Liver (tissue), 3 donors: ENCODE data around the gene MARVELD3.

Source experiments
- ATF3 ChIP-seq: IDR thresholded peaks from 2 replicates; pipeline ENCODE4 v1.6.1; 2016; ENCODE audit warnings: antibody characterized with exemption
- CTCF ChIP-seq: fragments of 150-350 bp; IDR thresholded peaks from 2 replicates; pipeline ENCODE4 v1.5.1; 2017; ENCODE audit warnings: improper control_type of control experiment, low read depth, low read length; ENCODE audit not compliant: missing input control
- EGR1 ChIP-seq, 2 donors: IDR thresholded peaks; 2 replicates each; pipeline ENCODE4 v1.6.1; 2016 to 2018; ENCODE audit warnings: antibody characterized with exemption in 2 of 2, low read depth in 2 of 2
- FOXA1 ChIP-seq: IDR thresholded peaks from 2 replicates; pipeline ENCODE4 v1.6.1; 2016; ENCODE audit warnings: antibody characterized with exemption
- GABPA ChIP-seq, 2 donors: IDR thresholded peaks in 1 of 2; conservative IDR thresholded peaks in 1 of 2; 2 replicates each; pipeline ENCODE4 v1.6.1; 2016; ENCODE audit warnings: antibody characterized with exemption in 2 of 2, mild to moderate bottlenecking in 1 of 2, moderate library complexity in 1 of 2
- HNF4G ChIP-seq: IDR thresholded peaks from 2 replicates; pipeline ENCODE4 v1.6.1; 2016; ENCODE audit warnings: antibody characterized with exemption
- JUND ChIP-seq, 2 donors: IDR thresholded peaks; 2 replicates each; pipeline ENCODE4 v1.6.1; 2016; ENCODE audit warnings: antibody characterized with exemption in 2 of 2
- RAD21 ChIP-seq, 2 donors: IDR thresholded peaks; 2 replicates each; pipeline ENCODE4 v1.6.1; 2016; ENCODE audit warnings: antibody characterized with exemption in 2 of 2, mild to moderate bottlenecking in 2 of 2
- SP1 ChIP-seq: IDR thresholded peaks from 2 replicates; pipeline ENCODE4 v1.6.1; 2018; ENCODE audit warnings: antibody characterized with exemption, mild to moderate bottlenecking
- TAF1 ChIP-seq: conservative IDR thresholded peaks from 2 replicates; pipeline ENCODE4 v1.6.1; 2016; ENCODE audit warnings: antibody characterized with exemption, mild to moderate bottlenecking
- YY1 ChIP-seq: IDR thresholded peaks from 2 replicates; pipeline ENCODE4 v1.6.1; 2016; ENCODE audit warnings: antibody characterized with exemption, mild to moderate bottlenecking
- TF ChIP-seq, protein P1 (sequence below): IDR thresholded peaks from 2 replicates; pipeline ENCODE4 v1.6.1; 2016; ENCODE audit warnings: antibody characterized with exemption
- TF ChIP-seq, protein P2 (sequence below): IDR thresholded peaks from 2 replicates; pipeline ENCODE4 v1.6.1; 2016; ENCODE audit warnings: antibody characterized with exemption, mild to moderate bottlenecking
- donor health status: healthy.
- donor health status: healthy.

DNA sequence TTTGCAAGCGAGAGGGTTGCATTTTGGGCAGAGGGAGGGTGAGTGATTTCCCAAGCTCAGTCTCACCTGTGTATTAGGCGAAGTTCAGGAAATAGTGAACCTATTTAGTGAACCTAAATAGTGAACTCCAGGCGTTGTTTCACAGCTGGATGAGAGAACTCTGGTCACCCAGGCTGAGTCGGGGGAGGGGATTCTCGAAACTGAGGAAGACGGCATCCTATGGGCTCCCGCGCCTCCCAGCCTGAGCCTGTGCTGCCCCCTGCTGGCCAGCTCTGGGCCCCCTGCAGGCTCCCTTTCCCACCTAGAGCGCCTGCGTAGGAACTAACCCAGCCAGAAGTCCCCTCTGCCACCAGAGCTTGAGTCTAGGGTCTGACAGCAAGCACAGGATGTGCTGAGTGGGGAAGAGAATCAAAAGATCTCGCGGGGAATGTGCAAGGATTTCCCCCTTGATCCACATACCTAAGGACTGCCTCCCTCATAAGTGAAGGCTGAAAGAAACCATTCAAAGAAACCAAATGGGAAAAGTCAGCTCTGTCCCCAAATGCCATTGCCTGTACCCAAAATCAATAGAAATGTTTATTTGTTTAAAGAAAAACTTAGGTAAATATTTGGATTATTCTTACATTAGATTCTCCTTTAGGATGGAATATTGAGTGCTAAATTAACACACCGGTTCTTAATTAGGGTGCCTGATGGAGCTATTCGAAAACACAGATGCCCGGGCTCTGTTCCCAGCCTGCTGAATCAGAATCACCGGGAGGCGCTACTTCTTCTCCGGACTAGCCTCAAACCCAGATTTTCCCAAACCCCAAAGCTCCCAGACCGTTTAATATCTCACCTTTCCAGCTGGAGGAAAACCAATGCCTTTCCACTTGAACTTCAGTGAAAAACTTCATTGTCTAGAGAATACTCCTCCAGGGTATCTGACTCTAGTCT is 14.8 kb upstream of the MARVELD3 start:
- TF ChIP-seq CTCF (peak; percentile 90), GABPA (IDR thresholded peaks at IDR 0.05 in 1 of 2, conservative IDR thresholded peaks at IDR 0.05 in 1 of 2) (no peak), JUND (IDR thresholded peaks at IDR 0.05) (no peak), RAD21 (IDR thresholded peaks at IDR 0.05) (peak; percentile 96 to 98), ATF3 (no peak), FOXA1 (peak; percentile 12), YY1 (no peak), EGR1 (IDR thresholded peaks at IDR 0.05; ENCODE audit: low read depth in 2 of 2) (no peak), HNF4G (no peak), TAF1 (no peak), SP1 (peak; percentile 36)
- TF ChIP-seq, protein P1, sequence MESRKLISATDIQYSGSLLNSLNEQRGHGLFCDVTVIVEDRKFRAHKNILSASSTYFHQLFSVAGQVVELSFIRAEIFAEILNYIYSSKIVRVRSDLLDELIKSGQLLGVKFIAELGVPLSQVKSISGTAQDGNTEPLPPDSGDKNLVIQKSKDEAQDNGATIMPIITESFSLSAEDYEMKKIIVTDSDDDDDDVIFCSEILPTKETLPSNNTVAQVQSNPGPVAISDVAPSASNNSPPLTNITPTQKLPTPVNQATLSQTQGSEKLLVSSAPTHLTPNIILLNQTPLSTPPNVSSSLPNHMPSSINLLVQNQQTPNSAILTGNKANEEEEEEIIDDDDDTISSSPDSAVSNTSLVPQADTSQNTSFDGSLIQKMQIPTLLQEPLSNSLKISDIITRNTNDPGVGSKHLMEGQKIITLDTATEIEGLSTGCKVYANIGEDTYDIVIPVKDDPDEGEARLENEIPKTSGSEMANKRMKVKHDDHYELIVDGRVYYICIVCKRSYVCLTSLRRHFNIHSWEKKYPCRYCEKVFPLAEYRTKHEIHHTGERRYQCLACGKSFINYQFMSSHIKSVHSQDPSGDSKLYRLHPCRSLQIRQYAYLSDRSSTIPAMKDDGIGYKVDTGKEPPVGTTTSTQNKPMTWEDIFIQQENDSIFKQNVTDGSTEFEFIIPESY: no peak
- TF ChIP-seq, protein P2, sequence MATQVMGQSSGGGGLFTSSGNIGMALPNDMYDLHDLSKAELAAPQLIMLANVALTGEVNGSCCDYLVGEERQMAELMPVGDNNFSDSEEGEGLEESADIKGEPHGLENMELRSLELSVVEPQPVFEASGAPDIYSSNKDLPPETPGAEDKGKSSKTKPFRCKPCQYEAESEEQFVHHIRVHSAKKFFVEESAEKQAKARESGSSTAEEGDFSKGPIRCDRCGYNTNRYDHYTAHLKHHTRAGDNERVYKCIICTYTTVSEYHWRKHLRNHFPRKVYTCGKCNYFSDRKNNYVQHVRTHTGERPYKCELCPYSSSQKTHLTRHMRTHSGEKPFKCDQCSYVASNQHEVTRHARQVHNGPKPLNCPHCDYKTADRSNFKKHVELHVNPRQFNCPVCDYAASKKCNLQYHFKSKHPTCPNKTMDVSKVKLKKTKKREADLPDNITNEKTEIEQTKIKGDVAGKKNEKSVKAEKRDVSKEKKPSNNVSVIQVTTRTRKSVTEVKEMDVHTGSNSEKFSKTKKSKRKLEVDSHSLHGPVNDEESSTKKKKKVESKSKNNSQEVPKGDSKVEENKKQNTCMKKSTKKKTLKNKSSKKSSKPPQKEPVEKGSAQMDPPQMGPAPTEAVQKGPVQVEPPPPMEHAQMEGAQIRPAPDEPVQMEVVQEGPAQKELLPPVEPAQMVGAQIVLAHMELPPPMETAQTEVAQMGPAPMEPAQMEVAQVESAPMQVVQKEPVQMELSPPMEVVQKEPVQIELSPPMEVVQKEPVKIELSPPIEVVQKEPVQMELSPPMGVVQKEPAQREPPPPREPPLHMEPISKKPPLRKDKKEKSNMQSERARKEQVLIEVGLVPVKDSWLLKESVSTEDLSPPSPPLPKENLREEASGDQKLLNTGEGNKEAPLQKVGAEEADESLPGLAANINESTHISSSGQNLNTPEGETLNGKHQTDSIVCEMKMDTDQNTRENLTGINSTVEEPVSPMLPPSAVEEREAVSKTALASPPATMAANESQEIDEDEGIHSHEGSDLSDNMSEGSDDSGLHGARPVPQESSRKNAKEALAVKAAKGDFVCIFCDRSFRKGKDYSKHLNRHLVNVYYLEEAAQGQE: no peak
